ENCODE results near the gene MAN1C1.

MAN1C1 gene

GRCh38 chr1:25619101-25619890 lies 2.7 kb downstream of the MAN1C1 start:
- POLR2A ChIA-PET (ENCODE audit: low non-redundant PET) = no interaction called here
- CTCF ChIA-PET = interaction anchor here (0.6 to 1.1 kb wide), 4 partner anchors 19 to 161 kb away, joined by 3 to 7 read pairs (median 4); no protein-coding TSS in a partner anchor
- DNase-seq (ENCODE audit: low spot score) = no peak
- TF ChIP-seq CTCF (conservative IDR thresholded peaks at IDR 0.05; ENCODE audit: low read depth) = peak; percentile 57
- no peak overlapping the region for H3K27ac ChIP-seq

DNA sequence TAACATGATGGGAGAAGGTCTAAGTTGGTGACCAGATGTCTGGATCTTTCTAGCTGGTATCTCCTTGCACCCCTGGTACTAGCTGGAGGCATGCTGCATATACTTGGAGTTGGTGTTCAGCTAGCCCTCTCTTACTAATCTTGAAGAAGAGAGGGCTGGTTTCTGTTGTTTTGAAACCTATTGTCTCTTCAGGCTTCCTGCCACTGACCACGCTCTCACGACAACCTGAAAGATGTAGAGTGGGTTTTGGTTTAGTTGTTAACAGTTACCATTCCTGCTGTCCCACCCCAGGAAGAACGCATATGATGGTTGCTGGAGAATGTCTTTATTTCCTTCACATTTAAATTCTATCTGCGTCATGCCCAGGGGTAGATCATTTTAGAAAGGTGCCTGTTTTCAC lies 3.6 kb downstream of the MAN1C1 start:
- H3K27ac ChIP-seq = no peak overlapping the region
- ChIA-PET POLR2A (ENCODE audit: low non-redundant PET) (no interaction called here), CTCF (interaction anchor here (1.1 kb wide), 1 partner anchor 20 kb away, joined by 3 read pairs; no protein-coding TSS in a partner anchor)
- no peak for TF ChIP-seq CTCF (conservative IDR thresholded peaks at IDR 0.05; ENCODE audit: low read depth)
- DNase-seq (ENCODE audit: low spot score) = no peak

GRCh38 chr1:25620701-25621350 lies 4.2 kb downstream of the MAN1C1 start:
- no peak overlapping the region for H3K27ac ChIP-seq
- ChIA-PET POLR2A (ENCODE audit: low non-redundant PET) (no interaction called here), CTCF (interaction anchor here (1.0 kb wide), 1 partner anchor 12 kb away, joined by 3 read pairs; no protein-coding TSS in a partner anchor)
- no peak for TF ChIP-seq CTCF (conservative IDR thresholded peaks at IDR 0.05; ENCODE audit: low read depth)
- no peak for DNase-seq (ENCODE audit: low spot score)

DNA sequence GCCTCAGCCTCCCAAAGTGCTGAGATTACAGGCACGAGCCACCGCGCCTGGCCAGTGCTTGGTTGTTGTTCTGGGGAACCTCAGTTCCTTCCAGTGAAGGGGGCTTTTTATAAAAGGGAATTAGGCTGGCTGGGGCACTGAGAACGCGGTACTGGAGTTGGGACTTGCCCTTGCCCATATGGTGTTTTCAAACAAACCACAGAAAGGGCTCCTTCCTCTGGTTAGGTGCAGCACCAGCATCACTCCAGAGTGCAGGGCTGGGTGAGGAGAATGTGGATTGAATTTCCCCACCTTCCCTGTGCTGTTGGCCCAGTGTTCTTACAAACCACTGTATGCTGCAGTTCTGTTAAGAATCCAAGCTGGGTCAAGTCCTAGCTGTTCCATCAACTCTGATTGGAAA lies 5.3 kb downstream of the MAN1C1 start:
- no peak for DNase-seq (ENCODE audit: low spot score)
- CTCF ChIA-PET = no interaction called here
- POLR2A ChIA-PET (ENCODE audit: low non-redundant PET) = no interaction called here
- no peak overlapping the region for H3K27ac ChIP-seq
- no peak for TF ChIP-seq CTCF (conservative IDR thresholded peaks at IDR 0.05; ENCODE audit: low read depth)

- H3K27ac ChIP-seq = no peak overlapping the region
- TF ChIP-seq CTCF (conservative IDR thresholded peaks at IDR 0.05; ENCODE audit: low read depth) = no peak
- CTCF ChIA-PET = no interaction called here
- POLR2A ChIA-PET (ENCODE audit: low non-redundant PET) = no interaction called here
- DNase-seq (ENCODE audit: low spot score) = no peak
Observed at GRCh38 chr1:25622531-25622930, 5.9 kb downstream of the MAN1C1 start.

DNA sequence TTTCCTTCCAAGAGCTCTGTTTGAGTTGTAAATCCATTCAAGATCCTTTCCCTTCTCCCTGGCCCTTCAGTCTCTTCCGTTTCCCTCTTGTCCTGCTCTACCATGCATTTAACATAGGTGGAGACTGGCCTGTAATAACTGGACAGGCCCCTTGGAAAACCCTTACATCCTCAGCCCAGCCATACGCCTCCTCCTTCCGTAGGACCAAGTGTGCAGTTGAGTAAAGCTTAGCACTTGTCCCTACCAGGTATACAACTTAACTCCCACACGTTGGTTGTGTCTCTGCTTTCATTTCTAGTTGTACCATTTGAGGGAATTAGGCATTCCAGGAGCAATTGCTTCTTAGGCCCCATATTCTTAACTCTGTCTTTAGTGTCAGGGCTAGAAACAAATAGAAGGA lies 6.4 kb downstream of the MAN1C1 start:
- no peak overlapping the region for H3K27ac ChIP-seq
- ChIA-PET POLR2A (ENCODE audit: low non-redundant PET) (no interaction called here), CTCF (interaction anchor here (0.6 kb wide), 1 partner anchor 14 kb away, joined by 4 read pairs; no protein-coding TSS in a partner anchor)
- DNase-seq (ENCODE audit: low spot score) = no peak
- TF ChIP-seq CTCF (conservative IDR thresholded peaks at IDR 0.05; ENCODE audit: low read depth) = no peak

All from RWPE1 (cell line).